Activated CD8-positive, alpha-beta memory T cell treated with anti-CD3 and anti-CD28 coated beads, Interleukin-2, amount 50 U/mL, for 1 hour (primary cell): ENCODE measurements around the gene LRRC28.

Experiments used
- DNase-seq: peaks from one replicate; pipeline ENCODE4 v3.0.0-alpha.2; 2020; ENCODE audit errors: extremely low read depth

The LRRC28 gene

DNA sequence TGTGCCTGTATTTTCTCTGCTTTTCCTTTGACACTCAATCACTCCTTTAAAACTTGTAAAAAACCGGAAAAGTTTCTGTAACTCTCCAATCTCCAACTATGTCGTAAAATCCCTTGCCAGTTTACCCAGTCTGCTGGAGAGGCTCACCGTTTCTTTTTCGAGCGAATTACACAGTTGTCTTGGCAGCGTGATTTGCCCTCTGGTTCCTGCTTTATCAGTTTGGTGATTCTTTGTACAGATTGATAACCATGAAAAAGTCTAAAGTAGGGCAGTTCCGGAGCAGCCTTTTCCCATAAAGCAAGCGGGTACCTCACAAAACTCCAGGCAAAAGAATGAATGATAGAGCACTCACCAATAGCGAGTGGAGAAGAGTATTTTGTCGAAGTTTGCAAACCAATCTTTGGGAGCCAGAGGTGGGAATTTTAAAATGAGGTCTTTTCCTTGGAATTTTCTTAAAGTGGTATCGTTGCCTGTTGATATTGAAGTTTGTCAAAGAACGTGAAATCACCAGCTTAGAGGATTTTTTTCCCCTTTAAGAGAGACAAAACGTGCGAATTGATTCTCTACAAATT is 1.9 kb upstream of the LRRC28 start, which contains the start of gene TTC23:
TSS of gene TTC23 (minus strand) at position 312 of the 572 bp plus-strand sequence. CDS start 20,869 bp downstream, outside the sequence.
- DNase-seq: no peak

DNA sequence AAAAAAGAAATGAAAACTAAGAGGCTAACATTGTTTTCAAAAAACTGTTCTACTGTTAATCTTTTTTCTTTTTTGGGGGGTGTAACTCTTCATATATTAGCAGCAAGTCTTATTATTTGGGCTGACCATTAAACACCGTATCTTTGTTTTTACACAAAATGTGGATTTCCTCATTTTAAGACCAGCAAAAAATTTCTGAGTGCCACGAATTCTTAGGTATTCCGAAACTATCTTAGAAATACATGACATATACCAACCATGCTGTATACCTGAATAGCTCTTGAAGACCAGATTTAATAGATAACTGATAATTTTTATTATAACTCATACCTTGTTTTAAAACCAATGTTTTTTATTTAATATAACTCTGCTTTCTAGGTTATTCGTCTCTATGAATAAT is 1.3 kb upstream of the LRRC28 start:
- DNase-seq: no peak

DNA sequence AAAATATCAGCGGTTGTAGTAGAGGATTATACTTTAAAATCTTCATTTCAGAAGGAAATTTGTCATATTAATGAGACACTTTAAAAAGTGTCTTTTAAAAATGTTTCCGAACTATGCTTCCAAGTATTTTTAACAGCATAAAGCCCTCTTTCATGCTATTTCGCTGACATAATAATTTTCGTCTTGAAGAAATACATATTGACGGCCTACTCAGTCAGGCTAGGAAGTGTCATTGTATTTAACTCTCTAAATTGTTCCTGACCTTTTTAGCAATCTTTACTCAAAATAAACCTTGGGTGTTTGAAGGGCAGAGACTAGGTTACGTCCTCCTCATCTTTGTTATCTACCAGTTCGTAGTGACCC is 806 bp upstream of the LRRC28 start:
- DNase-seq: no peak

DNA sequence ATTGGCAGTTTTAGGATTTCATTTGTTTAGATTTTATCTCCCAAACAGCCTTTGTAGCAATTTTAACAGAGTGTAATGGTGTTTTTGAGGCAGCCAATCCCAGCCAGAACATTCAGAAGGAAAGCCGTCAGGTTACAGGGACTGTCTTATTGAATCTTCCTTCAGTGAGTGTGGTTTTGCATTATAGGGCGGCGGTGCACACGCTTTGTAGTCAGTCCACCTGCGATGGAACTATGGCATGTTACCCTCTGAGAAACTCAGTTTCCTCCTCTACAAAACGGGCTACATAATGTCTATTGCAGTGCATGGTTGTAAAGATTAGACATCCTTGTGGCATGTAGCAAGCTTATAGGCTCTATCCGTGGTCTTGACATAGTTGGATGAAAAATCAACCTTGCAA is 1.0 kb downstream of the LRRC28 start:
- no peak for DNase-seq

DNA sequence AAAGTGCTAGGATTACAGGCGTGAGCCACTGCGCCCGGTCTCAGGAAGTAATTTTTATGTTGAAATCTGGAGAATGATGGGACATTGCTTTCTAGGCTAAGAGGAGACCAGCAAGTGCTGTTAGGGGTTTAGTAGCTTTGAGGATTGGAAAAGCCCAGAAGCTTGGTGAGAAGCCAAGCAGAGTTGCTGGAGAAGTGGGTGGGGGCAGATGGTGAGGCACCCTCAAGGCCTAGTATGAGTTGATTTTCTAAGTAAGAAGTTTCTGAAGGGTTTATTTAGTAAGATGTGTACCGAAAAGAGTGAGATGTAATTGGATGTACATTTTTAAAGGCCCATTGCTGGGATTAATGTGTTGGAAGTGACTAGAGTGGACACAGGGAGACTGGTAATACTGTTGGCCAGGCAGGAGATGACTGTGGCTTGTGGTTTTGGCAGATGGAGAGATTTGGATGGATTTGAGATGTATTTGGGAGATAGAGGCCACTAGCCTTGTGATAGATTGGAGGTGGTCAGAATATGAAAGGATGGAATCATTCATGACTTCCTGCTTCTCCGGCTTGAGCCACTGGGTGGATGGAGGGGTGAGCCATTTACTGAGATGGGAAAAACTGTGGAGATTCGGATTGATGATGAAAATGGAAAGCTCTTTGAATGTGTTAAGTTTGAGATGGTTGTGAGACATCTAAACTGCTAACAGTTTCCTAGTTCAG is 2.3 kb downstream of the LRRC28 start:
- no peak for DNase-seq

DNA sequence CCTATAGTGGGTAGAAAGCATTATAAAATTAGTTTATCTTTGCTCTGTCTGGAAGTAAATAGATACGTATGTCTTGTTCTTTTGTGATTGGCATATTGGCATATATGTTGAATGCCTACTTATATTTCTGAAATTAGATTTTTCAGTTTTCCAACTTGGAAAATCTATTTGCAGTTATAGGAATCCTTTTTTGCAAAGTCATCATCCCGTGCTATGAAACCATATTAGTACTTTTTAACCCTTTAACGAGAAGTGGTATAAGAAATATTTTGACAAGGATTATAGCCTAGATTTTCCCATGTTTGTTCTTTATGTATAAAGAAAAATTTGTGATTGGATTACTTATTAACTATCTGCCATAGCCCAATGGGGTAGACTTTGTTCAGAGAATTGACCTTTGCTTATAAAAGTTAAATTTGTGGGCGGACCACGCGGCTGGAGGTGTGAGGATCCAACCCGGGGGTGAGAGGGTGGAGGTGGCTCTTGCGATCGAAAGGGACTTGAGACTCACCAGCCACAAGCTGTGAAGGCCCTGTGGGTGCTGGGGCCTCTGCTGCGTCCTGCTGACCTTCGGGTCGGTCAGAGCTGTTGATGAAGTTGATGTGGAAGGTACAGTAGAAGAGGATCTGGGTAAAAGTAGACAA is 5.9 kb downstream of the LRRC28 start:
- no peak for DNase-seq

DNA sequence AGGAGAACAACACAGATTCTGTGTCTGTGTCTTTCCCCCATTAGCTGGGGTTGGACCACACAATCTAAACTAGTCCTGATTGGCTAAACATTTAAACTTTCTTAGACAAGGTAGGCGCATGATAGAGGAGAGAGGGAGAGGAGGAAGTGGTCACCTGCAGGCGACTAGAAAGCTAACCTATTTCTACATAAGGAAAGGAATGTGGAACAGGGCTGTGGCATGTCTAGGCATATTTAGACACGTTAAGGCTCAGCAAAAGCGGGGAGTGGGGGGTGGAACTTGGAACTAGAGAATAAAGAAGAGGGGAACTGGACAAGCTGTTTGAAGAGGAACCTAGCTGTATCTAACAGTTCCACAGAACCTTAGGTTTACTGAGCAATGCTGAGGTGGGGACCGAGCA is 12.8 kb downstream of the LRRC28 start:
- no peak for DNase-seq

DNA sequence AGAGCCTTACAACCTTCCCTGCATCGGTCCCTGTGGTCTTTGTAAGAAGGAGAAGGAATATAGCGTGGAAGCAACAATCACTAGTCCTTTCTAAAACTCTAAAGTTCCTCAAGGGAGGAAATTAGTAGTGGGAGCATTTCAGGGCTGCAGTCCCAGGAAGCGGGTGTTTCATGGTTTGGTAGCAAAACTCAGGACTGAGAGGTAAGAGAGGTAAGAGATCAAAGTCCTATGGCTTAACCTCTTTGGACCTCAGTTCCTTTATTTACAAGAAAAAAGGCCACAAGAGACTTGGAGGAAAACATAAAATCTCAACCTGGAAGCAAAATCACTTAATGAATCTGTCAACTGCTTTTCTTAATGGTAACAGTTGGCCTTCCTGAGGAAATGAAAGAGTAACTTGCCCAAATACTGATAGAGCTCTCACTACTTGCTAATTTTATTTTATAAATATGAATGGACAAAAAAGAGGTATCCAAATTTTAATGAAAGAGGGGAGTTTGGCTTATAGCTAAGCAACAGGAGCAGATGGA is 14.3 kb downstream of the LRRC28 start:
- no peak for DNase-seq

DNA sequence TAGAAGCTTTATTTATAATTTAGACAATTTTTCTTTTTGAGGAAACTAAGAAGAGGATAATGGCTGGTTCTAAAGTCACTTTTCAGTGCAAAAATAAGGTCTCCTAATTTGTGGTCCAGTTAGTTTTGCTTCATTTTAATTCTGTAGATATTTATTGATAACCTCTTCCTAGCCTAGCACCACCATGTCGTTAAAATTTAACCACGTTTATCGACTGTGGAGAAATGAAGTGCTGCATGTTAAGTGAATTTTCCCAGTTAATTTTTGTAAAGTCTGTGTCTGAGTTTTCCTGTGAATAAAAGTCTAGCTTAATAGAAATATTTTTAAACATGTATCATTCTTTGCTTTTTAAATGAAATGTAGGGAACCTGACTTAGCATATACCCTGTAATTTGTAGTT is 16.7 kb downstream of the LRRC28 start:
- DNase-seq: no peak

DNA sequence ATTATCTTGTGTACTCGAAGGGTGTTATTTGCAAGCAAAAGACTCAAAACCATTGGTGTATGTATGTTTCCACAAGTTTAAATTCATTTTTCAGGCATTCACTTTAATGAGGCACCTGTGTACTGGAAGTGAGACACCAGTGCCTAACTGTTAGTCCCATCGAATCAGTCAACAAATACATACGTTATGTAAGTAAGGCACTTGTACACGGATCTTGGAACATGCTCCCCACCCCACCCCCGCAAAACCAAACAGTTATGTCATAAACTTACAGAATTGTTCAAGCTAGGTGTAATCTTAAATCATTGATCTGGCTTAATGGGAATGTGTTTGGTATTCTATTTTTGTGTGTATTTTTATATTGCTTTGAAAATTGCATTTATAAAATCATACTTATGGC is 17.1 kb downstream of the LRRC28 start:
- no peak for DNase-seq

DNA sequence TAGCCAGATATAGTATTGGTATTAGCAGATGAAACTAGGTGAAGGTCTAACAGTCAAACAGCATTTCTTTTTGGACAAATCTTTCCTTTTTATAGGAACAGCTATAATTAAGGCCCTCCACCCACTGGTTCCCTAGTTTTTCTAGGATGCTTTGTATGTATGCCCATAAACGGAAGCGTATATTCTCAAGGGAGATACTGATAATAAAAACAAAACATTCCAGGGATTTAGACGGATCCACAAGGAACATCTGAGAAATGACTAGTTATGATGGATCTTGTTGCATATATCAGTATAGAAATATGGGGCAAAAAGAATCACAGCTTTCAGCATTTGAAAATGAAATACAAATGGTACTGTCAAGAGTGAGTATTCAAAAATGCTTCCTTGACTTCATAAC is 22.5 kb downstream of the LRRC28 start:
- DNase-seq: no peak

DNA sequence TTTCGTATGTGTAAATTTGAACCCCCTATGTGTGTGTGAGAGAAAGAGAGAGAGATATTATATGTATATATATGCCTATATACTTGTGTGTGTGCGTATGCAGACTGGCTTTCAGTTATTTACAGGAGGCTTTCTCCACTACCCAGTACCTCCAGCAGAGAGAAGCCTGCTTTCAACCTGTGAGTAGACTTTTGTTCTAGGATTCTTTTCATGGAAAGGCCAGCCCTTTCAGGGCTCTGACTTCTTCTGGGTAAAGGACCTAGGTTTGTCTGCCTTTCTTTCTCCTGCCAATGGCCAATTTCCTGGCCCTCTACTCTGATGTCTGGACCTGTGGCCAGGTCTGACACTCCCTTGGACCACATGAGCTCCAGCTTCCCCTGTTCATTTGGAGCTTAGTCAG is 23.8 kb downstream of the LRRC28 start:
- DNase-seq: no peak

DNA sequence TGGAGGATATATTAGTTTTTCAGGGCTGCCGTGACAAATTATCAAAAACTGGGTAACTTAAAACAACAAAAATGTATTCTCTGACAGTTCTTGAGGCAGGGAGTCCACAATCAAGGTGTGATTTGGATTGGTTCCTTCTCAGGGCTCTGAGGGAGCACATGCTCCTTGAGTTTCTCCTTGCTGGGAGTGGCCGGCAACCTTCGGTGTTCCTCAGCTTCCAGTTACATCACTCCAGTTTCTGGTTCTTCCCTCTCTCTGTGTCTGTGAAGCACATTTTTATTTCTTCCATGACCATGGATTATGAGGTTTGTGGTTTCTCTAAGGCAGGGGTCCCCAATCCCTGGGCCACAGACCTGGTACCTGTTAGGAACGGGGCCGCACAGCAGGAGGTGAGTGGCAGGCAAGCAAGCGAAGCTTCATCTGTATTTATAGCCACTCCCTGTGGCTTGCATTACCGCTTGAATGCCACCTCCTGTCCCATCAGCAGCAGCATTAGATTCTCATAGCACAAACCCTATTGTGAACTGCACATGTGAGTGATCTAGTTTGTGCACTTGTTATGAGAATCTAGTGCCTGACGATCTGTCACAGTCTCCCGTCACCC is 24.3 kb downstream of the LRRC28 start:
- no peak for DNase-seq

DNA sequence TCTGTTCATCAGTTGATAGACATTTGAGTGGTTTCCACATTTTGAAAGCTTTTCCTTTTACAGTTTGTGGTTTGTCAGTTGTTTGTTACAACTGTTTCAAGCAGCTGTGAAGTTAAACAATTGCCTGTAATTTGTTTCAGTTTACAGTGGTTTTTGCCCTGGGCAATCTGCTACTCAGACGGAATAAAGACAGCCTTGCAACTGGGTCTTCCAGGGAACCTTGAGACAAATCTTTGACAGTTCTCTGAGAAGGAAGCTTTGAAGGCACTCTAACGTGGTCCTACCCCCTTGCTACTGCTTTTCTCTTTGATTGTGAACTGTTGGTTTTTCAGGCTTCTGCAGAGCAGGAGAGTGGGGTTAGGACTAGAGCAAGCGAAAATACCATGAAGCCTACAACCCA is 28.0 kb downstream of the LRRC28 start:
- DNase-seq: no peak

DNA sequence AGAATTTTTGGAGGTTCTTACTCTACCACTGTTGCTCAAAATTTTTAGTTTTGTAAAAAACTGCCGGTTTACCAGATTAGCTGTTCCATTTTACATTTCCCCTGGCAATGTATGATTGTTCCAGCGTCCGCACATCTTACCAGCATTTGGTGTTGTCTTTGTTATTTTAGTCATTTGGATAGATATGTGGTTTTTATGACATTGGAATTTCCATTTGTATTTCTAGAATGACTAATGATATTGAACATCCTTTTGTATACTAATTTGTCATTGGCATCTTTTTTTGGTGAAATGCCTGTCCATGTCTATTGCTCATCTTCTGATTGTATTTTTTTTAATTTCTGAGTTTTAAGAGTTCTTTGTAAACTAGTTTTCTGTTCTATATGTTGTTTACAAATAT is 28.5 kb downstream of the LRRC28 start:
- no peak for DNase-seq

DNA sequence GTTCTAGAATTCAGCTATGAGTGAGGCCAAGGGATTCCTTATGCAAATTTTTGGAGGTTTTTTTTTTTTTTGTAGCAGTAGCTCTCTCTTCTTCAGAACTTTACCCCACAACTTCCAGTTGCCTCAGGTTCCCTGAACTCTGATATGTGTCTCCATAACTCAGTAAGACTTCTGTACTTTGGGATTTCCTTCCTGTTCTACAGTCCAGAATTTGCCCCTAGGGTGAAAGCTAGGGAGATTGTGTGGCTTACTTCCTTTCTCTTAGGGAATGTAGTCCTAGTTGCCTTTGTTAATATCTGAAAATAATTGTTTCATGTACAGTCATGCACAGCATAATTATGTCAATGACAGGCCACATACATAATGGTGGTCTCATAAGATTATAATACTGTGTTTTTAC is 30.8 kb downstream of the LRRC28 start:
- no peak for DNase-seq

DNA sequence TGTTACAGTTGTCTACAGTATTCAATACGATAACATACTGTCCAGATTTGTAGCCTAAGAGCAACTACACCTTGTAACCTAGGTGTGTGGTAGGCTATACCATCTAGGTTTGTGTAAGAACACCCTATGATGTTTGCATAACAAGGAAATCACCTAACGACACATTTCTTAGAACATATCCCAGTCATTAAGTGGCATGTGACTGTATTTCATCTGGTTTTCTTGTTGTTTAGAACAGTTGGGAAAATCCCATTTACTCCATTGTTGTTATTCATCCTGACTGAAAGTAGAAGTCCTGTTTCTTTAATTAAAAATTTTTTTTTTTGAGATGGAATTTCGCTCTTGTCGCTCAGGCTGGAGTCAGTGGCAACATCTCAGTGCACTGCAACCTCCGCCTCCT is 31.3 kb downstream of the LRRC28 start:
- no peak for DNase-seq

DNA sequence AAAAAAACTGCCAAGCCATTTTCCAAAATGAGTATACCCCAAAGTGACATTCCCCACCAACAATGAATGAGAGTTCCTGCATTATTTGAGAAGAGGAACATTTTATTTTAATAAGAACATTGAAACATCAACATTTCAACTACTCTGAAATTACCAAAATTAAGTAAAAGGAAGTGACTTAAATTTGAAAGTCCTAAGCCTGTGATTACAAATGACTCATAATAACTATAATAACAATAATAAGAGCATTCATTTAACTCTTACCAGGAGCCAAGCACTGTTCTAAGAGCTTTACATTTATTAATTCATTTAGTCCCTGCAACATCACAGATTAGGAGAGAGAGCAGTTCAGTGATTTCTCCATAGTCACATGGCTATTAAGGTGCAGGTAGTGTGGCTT is 32.4 kb downstream of the LRRC28 start:
- DNase-seq: no peak

DNA sequence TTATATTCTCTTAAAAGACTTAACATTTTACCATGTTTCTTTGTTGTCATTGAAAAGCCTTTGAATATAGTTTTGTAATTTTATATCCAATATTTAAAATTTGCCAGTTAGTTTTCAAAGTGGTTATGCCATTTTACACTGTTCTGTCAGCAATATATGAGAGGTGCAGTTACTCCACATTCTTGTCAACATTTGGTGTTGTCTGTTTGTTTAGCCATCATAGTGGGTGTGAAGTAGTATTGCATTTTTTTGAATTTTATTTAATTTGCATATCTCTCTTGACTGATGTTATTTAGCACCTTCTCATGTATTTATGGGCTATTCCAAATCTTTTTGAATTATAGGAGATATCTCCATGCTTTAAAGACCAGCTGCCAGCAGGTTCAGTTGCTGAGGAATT is 40.4 kb downstream of the LRRC28 start:
- no peak for DNase-seq

DNA sequence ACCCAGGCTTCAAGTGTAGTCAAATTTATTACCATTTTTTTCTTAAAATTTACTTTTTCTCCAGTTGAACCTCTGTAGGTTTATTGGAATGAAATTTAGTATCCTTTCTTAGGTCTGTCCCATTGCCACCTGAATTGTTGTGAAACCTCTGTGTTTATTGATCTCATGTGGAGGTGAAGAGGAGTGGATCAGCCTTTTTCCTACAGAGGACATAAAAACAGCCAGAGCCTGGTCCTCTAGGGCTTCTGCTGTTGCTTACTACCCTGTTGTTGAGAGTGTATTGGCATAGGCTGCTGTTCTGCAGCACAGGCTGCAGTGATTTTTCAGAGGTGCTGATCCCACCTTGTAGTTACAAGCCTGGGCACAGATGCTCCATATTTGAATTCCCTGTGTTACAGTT is 44.6 kb downstream of the LRRC28 start:
- DNase-seq: no peak

DNA sequence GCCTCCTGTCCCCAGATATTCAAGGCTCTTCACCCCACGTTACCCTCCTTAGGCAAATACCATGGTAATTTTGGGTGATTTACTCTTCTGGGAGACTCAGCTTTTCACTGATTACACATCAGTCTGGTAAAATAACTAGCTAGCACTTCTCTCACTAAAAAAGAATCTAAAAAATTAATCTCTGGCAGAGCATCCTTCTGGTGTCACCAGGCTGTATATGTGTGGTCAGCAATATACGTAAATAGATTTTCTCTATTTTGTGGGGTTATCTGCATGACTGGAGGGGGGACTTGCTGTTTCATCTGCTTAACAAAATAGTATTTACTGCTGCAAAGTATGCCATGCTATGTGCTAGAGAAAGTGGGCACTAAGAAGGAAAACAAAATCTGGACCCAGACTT is 45.1 kb downstream of the LRRC28 start:
- DNase-seq: no peak

DNA sequence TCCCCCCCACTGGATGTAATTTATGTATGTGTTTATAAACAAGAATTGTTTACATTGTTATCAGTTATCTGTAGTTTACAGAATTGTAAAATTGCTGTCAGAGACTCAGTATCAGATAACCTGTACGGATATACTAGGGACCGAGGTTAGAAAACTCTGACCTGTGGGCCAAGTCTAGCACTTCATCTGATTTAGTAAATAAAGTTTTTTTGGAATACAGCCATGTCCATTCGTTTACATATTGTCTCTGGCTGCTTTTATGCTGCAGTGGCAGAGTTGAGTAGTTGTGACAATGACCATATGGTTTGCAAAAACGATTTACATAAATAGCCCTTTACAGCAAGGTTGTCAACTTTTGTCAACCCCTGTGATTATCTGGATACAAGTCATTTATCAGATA is 52.6 kb downstream of the LRRC28 start:
- no peak for DNase-seq
